Measurements from ENCODE around the gene BLVRA.

BLVRA gene

GRCh38 chr7:43750016-43750887 lies 8.2 kb upstream of the BLVRA start:
- DNase-seq, result no peak

GRCh38 chr7:43752411-43752810 lies 6.1 kb upstream of the BLVRA start:
- DNase-seq, result no peak

GRCh38 chr7:43753271-43753810 lies 5.1 kb upstream of the BLVRA start:
- DNase-seq, result no peak

GRCh38 chr7:43753843-43754242 lies 4.6 kb upstream of the BLVRA start:
- DNase-seq, result no peak

- DNase-seq, result no peak
Observed at GRCh38 chr7:43754596-43754995, 3.9 kb upstream of the BLVRA start.

GRCh38 chr7:43756368-43757072 lies 2.0 kb upstream of the BLVRA start:
- no peak for DNase-seq

GRCh38 chr7:43757073-43757720 lies 1.3 kb upstream of the BLVRA start:
- no peak for DNase-seq

GRCh38 chr7:43758822-43759683 lies 573 bp downstream of the BLVRA start:
- DNase-seq, result no peak

- no peak for DNase-seq
Observed at GRCh38 chr7:43760861-43761260, 2.4 kb downstream of the BLVRA start.

GRCh38 chr7:43761382-43761781 lies 2.9 kb downstream of the BLVRA start:
- no peak for DNase-seq

- DNase-seq, result no peak
Observed at GRCh38 chr7:43761938-43762692, 3.6 kb downstream of the BLVRA start.

GRCh38 chr7:43763183-43763582 lies 4.7 kb downstream of the BLVRA start:
- DNase-seq, result no peak

- no peak for DNase-seq
Observed at GRCh38 chr7:43764039-43764761, 5.7 kb downstream of the BLVRA start.

- no peak for DNase-seq
Observed at GRCh38 chr7:43764807-43765491, 6.5 kb downstream of the BLVRA start.

- DNase-seq, result no peak
Observed at GRCh38 chr7:43766564-43766963, 8.1 kb downstream of the BLVRA start.

GRCh38 chr7:43767311-43767710 lies 8.8 kb downstream of the BLVRA start:
- no peak for DNase-seq

- DNase-seq, result no peak
Observed at GRCh38 chr7:43768201-43768886, 9.9 kb downstream of the BLVRA start.

- DNase-seq, result no peak
Observed at GRCh38 chr7:43768887-43769272, 10.4 kb downstream of the BLVRA start.

GRCh38 chr7:43769281-43769680 lies 10.8 kb downstream of the BLVRA start:
- no peak for DNase-seq
